ENCODE data around the gene SLC38A1.

- TF ChIP-seq CTCF (conservative IDR thresholded peaks at IDR 0.05; ENCODE audit: low read length): no peak
- TF ChIP-seq EZH2phosphoT487 (IDR thresholded peaks at IDR 0.05; ENCODE audit: borderline replicate concordance, low read depth, low read length): no peak
Measured at GRCh38 chr12:46134205-46134811, 134.5 kb downstream of the SLC38A1 start.

All from OCI-LY7 (cell line).